HTERT RPE-1 (cell line): ENCODE data around the gene ARHGEF39.

Experiments used
- in situ Hi-C: fragments of 300-500 bp; cut with MboI; formaldehyde crosslinking; loops from 4 replicates; pipeline ENCODE4 v1.14.3; 2020; ENCODE audit warnings: low sequenced_read_pairs

The ARHGEF39 gene

GRCh38 chr9:35664531-35665470, at the start of gene ARHGEF39:
Gene ARHGEF39, minus strand, starts transcription at chr9:35665195. Its CDS starts 26 bp downstream, at chr9:35665169.
- in situ Hi-C loops = no loop called here

- in situ Hi-C loops = no loop called here
These were observed 49.1 kb upstream of the ARHGEF39 start for GRCh38 chr9:35714123-35714522.

- in situ Hi-C loops = no loop called here
These were observed 48.6 kb upstream of the ARHGEF39 start for GRCh38 chr9:35713578-35713977.

GRCh38 chr9:35712762-35713400, 47.9 kb upstream of the ARHGEF39 start:
- in situ Hi-C loops = no loop called here

- in situ Hi-C loops = no loop called here
These were observed 46.8 kb upstream of the ARHGEF39 start for GRCh38 chr9:35711501-35712428.

GRCh38 chr9:35710818-35711500, 46.0 kb upstream of the ARHGEF39 start:
- in situ Hi-C loops = no loop called here

- in situ Hi-C loops = no loop called here
These were observed 43.2 kb upstream of the ARHGEF39 start for GRCh38 chr9:35708146-35708545.

GRCh38 chr9:35706951-35707350, 42.0 kb upstream of the ARHGEF39 start:
- in situ Hi-C loops = no loop called here

- in situ Hi-C loops = no loop called here
These were observed 40.9 kb upstream of the ARHGEF39 start for GRCh38 chr9:35705836-35706430.

- in situ Hi-C loops = no loop called here
These were observed 40.4 kb upstream of the ARHGEF39 start for GRCh38 chr9:35705372-35705771.

- in situ Hi-C loops = no loop called here
These were observed 39.1 kb upstream of the ARHGEF39 start for GRCh38 chr9:35703906-35704672.

- in situ Hi-C loops = no loop called here
These were observed 37.7 kb upstream of the ARHGEF39 start for GRCh38 chr9:35702696-35703095.

GRCh38 chr9:35700942-35701341, 35.9 kb upstream of the ARHGEF39 start:
- in situ Hi-C loops = no loop called here

GRCh38 chr9:35700031-35700430, 35.0 kb upstream of the ARHGEF39 start:
- in situ Hi-C loops = no loop called here

- in situ Hi-C loops = no loop called here
These were observed 33.2 kb upstream of the ARHGEF39 start for GRCh38 chr9:35698231-35698630.

- in situ Hi-C loops = no loop called here
These were observed 32.5 kb upstream of the ARHGEF39 start for GRCh38 chr9:35697486-35697885.

- in situ Hi-C loops = no loop called here
These were observed 31.7 kb upstream of the ARHGEF39 start for GRCh38 chr9:35696520-35697215.

- in situ Hi-C loops = no loop called here
These were observed 31.0 kb upstream of the ARHGEF39 start for GRCh38 chr9:35695943-35696401.
